SK-N-DZ (cell line): Measurements from ENCODE around the gene PRR16.

Experiments
- DNase-seq: peaks from one replicate; pipeline ENCODE4 v3.0.0-alpha.2; 2015; ENCODE audit warnings: low spot score

The PRR16 gene

GRCh38 chr5:120463006-120463680 lies 957 bp upstream of the PRR16 start:
- no peak for DNase-seq

- peak; percentile 44 for DNase-seq
These were observed 731 bp downstream of the PRR16 start for GRCh38 chr5:120464627-120465435.

GRCh38 chr5:120465436-120465961 lies 1.4 kb downstream of the PRR16 start:
- peak; percentile 52 for DNase-seq

- no peak for DNase-seq
These were observed 2.4 kb downstream of the PRR16 start for GRCh38 chr5:120466341-120467006.

- DNase-seq, result no peak
These were observed 7.9 kb downstream of the PRR16 start for GRCh38 chr5:120471971-120472370.

- DNase-seq, result no peak
These were observed 8.8 kb downstream of the PRR16 start for GRCh38 chr5:120472911-120473310.

- DNase-seq, result no peak
These were observed 9.2 kb downstream of the PRR16 start for GRCh38 chr5:120473332-120473731.

GRCh38 chr5:120476063-120476462 lies 12.0 kb downstream of the PRR16 start:
- peak; percentile 50 for DNase-seq

GRCh38 chr5:120479066-120479465 lies 15.0 kb downstream of the PRR16 start:
- DNase-seq, result no peak

- no peak for DNase-seq
These were observed 35.9 kb downstream of the PRR16 start for GRCh38 chr5:120499876-120500563.

- DNase-seq, result no peak
These were observed 38.4 kb downstream of the PRR16 start for GRCh38 chr5:120502531-120502930.

GRCh38 chr5:120503341-120503740 lies 39.2 kb downstream of the PRR16 start:
- DNase-seq, result no peak

GRCh38 chr5:120504057-120504456 lies 40.0 kb downstream of the PRR16 start:
- no peak for DNase-seq

- DNase-seq, result no peak
These were observed 43.1 kb downstream of the PRR16 start for GRCh38 chr5:120507197-120507596.

GRCh38 chr5:120507800-120508463 lies 43.8 kb downstream of the PRR16 start:
- no peak for DNase-seq

- no peak for DNase-seq
These were observed 45.0 kb downstream of the PRR16 start for GRCh38 chr5:120509053-120509452.

- DNase-seq, result no peak
These were observed 46.1 kb downstream of the PRR16 start for GRCh38 chr5:120510098-120510637.

- DNase-seq, result peak; percentile 52
These were observed 47.0 kb downstream of the PRR16 start for GRCh38 chr5:120510994-120511686.

GRCh38 chr5:120512068-120512467 lies 48.0 kb downstream of the PRR16 start:
- peak; percentile 26 for DNase-seq
